ENCODE results near the gene AHNAK. TPM values are rescaled to one million over a fixed set of nuclear protein-coding genes. Genes with fewer than 3 reads are reported as not detected.

Gene AHNAK
- total RNA-seq, 4 donors from 2014 or later, result 1,278 to 2,374 (median 1,866) TPM

DNA sequence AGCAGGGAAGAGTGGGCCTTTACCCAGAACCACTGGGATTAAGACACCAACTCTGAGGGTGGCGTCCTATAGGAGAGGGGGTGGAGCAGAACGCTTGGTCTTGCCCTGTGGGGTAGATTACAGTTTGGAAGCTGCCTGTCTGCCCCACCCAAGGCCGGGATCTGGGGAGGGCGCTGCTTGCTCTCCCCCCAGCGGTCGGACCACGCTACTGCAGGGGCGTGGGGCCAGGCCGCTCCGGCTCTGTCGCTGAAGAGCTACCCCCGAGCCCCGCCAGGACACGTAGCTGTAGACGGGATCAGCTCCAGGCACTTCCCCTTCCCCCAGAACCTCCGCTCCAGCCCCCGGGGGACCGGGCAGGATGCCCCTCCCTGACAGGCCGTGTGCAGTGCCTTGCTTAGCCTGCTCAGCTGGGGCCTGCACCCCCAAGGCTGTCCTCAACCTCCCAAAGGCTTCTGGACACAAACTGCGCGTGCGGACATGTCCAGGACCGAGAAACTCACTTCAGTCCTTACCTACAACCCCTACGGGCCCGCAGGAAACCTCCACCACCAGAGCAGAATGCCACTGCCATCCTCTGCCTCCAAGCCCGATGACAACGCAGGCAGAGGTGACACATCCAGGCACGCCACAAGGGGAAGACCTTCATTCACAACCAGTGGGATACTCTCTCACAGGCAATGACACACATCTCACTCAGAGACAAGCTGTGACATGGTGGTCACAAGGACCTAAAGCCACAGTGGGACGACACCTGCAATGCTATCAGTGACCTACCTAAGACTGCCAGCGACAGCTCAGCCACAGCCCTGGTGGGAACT, 3.6 kb downstream of the AHNAK start:
- Histone ChIP-seq H3K27ac (replicated peaks in 1 of 4) (peak overlapping the region; percentile 97 to 100 (median 98)), H3K9me3 (no peaks in the 10 kb centered on the region), H3K4me1 (peaks cover 57 to 74% (median 68%) of the 10 kb centered on the region in 4 donors), H3K36me3 (peaks cover 0 to 10% (median 0%) of the 10 kb centered on the region in 4 donors), H3K27me3 (no peaks in the 10 kb centered on the region), H3K4me3 (peak overlapping the region; percentile 85 to 100 (median 95))
- TF ChIP-seq POLR2A (IDR thresholded peaks at IDR 0.05; ENCODE audit: low read depth) (peak; percentile 29), EP300 (IDR thresholded peaks at IDR 0.05) (no peak), POLR2AphosphoS5 (IDR thresholded peaks at IDR 0.05) (peak; percentile 72 to 74)
- TF ChIP-seq, protein P1, sequence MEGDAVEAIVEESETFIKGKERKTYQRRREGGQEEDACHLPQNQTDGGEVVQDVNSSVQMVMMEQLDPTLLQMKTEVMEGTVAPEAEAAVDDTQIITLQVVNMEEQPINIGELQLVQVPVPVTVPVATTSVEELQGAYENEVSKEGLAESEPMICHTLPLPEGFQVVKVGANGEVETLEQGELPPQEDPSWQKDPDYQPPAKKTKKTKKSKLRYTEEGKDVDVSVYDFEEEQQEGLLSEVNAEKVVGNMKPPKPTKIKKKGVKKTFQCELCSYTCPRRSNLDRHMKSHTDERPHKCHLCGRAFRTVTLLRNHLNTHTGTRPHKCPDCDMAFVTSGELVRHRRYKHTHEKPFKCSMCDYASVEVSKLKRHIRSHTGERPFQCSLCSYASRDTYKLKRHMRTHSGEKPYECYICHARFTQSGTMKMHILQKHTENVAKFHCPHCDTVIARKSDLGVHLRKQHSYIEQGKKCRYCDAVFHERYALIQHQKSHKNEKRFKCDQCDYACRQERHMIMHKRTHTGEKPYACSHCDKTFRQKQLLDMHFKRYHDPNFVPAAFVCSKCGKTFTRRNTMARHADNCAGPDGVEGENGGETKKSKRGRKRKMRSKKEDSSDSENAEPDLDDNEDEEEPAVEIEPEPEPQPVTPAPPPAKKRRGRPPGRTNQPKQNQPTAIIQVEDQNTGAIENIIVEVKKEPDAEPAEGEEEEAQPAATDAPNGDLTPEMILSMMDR (IDR thresholded peaks at IDR 0.05), result peak in 2 of 3 experiments; percentile 99 to 100
- no peak for DNase-seq (ENCODE audit: extremely low spot score)
- intact Hi-C loops (cut with DNase I), result loop anchor here (1.0 to 5.0 kb wide), 2 partner anchors 119 to 146 kb away; no protein-coding TSS in a partner anchor
- 12% methylated on average over 5 of the region's 30 CpGs for WGBS

DNA sequence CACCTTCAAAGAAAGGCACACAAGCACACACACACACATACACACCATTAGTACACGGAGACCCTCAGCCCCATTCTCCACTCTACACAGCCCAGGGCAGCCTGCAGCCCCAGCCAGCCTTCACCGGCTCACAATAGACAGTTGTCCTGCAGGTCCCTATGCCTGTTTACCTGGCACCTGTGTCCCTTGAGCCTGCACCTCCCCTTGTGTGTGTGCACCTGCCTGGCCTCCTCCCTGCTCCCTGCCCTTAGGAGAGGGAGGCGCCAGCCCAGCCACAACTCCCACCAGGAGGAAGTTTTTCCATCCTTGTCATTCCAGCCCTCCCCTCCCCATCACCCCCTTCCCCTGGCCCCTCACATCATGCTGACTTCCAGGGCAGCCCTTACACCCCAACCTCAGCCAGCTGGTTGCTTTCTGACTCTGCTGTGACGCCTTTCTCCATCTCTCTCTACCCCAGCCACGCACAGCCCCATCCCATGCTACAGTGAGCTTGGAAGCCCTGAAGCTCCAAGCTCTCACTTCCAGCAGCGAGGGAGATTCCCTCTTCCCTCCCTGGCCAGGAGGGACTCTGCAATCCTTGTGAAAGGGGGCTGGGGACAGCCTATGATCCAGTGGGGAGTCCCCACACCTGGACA, 4.4 kb downstream of the AHNAK start:
- H3K27ac ChIP-seq (replicated peaks in 1 of 4), result peak overlapping the region; percentile 97 to 100 (median 98)
- no peak for DNase-seq (ENCODE audit: extremely low spot score)
- peak overlapping the region; percentile 85 to 100 (median 95) for H3K4me3 ChIP-seq
- peaks cover 58 to 74% (median 68%) of the 10 kb centered on the region in 4 donors for H3K4me1 ChIP-seq
- WGBS, result 10% methylated on average over 6 of the region's 6 CpGs
- no peak for TF ChIP-seq POLR2AphosphoS5 (IDR thresholded peaks at IDR 0.05)
- TF ChIP-seq, protein P1 (IDR thresholded peaks at IDR 0.05), result no peak
- no peak for TF ChIP-seq EP300 (IDR thresholded peaks at IDR 0.05)
- TF ChIP-seq POLR2A (IDR thresholded peaks at IDR 0.05; ENCODE audit: low read depth), result no peak
- no peaks in the 10 kb centered on the region for H3K27me3 ChIP-seq
- H3K36me3 ChIP-seq, result peaks cover 0 to 11% (median 0%) of the 10 kb centered on the region in 4 donors
- intact Hi-C loops (cut with DNase I), result loop anchor here (1.0 to 5.0 kb wide), 2 partner anchors 118 to 145 kb away; no protein-coding TSS in a partner anchor
- no peaks in the 10 kb centered on the region for H3K9me3 ChIP-seq

DNA sequence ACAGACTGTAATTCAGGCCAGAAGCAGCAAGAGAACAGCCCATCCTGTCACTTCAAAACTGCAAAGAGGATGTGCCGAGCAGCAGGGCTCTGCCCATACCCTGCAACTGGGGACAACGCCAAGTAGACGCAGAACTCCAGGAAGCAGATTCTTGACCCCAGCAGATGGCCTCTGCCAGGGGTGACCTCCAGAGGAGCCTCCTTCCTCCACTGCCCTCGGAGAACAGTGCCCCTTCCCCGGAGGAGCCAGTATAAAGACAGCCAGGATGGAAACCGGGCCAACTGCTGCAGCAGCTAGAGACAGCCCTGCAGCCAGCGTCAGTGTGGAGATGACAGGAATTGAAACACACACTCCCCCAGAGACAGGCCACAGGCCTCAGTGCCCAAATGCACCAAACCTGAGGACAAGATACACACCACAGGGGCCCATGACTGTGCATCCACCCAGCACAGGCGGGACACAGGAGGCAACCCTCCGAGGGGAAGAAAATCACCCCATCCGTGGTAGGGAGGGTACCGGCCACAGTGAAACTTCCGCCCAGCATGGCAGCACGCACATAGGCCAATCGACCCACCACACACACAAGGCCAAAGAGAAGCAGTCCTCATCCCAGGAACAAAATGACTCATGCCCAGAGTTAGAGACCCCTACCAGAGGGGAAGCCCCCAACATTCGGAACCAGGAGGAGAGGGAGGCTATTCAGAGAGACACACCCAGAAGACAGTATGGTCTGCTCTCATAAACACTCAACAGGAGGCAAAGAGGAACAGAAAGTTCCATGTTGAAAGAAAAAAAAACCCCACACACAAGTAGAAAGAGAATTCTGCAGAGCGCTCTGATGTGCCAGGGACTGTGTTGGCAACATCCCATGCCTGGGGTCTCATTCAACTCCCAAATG, 5.6 kb downstream of the AHNAK start:
- intact Hi-C loops (cut with DNase I), result loop anchor here (2.0 to 5.0 kb wide), 2 partner anchors 32 to 144 kb away; no protein-coding TSS in a partner anchor
- WGBS, result 6% methylated on average over 11 of the region's 16 CpGs

DNA sequence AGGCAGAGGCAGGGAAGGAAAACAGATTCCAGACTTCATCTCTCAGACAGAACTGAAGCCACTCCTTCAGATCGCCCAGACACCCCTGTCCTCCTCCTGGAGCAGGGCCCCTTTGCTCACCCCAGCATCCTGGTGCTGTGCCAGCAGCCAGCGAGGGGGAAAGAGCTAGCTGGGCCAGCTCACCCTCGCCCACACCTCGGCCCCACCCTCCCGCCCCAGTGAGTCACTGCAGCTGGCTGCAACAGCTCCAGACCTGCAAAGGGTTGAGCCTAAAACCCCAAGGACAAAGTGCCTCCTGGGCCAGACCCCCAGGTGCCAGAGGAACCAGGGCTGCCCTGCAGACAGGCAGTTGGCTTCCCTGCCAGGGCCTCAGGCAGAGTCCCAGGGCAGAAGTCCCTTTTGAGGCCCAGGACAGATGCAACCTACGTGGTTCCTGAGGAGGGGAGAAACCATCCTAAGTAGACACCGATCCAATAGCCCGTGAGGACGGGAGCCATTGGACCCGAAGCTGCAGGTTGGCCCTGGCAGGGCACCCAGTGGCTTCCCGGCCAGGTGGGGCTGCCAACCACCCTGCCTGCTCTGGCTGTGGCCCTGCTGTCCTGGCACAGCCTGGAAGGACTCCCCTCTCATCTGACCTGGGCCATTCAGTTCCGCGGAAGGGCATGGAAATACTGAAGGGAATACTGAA, 7.2 kb downstream of the AHNAK start:
- TF ChIP-seq EP300 (IDR thresholded peaks at IDR 0.05) (no peak), POLR2AphosphoS5 (IDR thresholded peaks at IDR 0.05) (peak; percentile 57 to 60)
- WGBS, result no CpG with 5 or more reads among the region's 13 CpGs
- DNase-seq (ENCODE audit: extremely low spot score), result no peak
- H3K36me3 ChIP-seq, result peaks cover 16 to 26% (median 22%) of the 10 kb centered on the region in 4 donors
- intact Hi-C loops (cut with DNase I), result no loop called here
- H3K4me1 ChIP-seq, result peaks cover 79 to 99% (median 92%) of the 10 kb centered on the region in 4 donors
- H3K27me3 ChIP-seq, result no peaks in the 10 kb centered on the region
- peak overlapping the region; percentile 97 to 100 (median 98) for H3K27ac ChIP-seq (replicated peaks in 1 of 4)
- H3K9me3 ChIP-seq, result no peaks in the 10 kb centered on the region
- peak overlapping the region; percentile 85 to 100 (median 95) for H3K4me3 ChIP-seq

More for the DNA sequence above, 5.6 kb downstream of the AHNAK start:
- peak overlapping the region; percentile 85 to 100 (median 95) for H3K4me3 ChIP-seq
- DNase-seq (ENCODE audit: extremely low spot score), result no peak
- H3K9me3 ChIP-seq, result no peaks in the 10 kb centered on the region
- peaks cover 70 to 85% (median 79%) of the 10 kb centered on the region in 4 donors for H3K4me1 ChIP-seq
- peaks cover 0 to 17% (median 5%) of the 10 kb centered on the region in 4 donors for H3K36me3 ChIP-seq
- H3K27me3 ChIP-seq, result no peaks in the 10 kb centered on the region
- H3K27ac ChIP-seq (replicated peaks in 1 of 4), result peak overlapping the region; percentile 97 to 100 (median 98)
- TF ChIP-seq POLR2AphosphoS5 (IDR thresholded peaks at IDR 0.05) (peak; percentile 45 to 51), EP300 (IDR thresholded peaks at IDR 0.05) (no peak)

All from esophagus muscularis mucosa (tissue), 4 donors.